Epithelial cell of prostate (primary cell): ENCODE measurements around the gene CPD.
"Not testable (repeated sequence)": the region's sequence is repeated elsewhere in the genome, so short reads cannot be mapped to it uniquely, and the experiment has no call there.

Source experiments
- DNase-seq: peaks from one replicate; pipeline ENCODE4 v3.0.0-alpha.2; 2011; ENCODE audit warnings: low read depth, low spot score
- H3K27ac ChIP-seq: fragments of 450-650 bp; 2 replicates; pipeline ENCODE4 v1.5.1; 2017; ENCODE audit warnings: mild to moderate bottlenecking

CPD gene

DNA sequence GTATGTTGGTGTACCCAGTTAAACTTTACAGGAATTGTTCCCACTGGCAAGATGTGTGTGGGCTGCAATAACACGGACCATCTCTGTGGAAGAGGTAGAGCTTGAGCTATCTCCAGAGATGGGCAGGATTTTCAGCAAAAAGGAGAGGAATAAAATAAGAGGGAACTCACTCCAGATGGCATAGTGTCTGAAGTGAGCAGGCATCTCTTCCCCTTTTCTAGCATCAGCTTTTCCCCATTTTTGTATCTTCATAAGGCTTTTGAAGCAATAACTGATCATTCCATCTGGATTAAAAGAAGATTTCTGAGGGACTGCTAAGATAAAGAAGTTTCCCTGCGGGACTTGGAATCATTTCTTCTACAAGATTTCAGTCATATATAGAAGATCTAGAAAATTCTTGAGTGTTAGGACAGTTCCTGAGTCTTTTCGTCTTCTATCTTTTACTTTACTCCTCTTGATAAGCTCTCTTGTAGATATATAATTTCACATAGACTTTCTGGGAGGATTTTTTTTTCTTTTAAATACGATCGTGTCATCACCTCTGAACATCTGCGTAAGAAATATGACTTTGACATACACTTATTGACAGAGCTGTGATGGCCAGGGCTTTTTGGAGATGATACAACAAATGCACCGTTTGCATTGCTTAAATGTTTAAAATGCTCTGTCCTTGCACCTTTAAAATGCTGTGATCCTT, 2.1 kb downstream of the CPD start:
- no peak for DNase-seq
- no peak overlapping the region for H3K27ac ChIP-seq

DNA sequence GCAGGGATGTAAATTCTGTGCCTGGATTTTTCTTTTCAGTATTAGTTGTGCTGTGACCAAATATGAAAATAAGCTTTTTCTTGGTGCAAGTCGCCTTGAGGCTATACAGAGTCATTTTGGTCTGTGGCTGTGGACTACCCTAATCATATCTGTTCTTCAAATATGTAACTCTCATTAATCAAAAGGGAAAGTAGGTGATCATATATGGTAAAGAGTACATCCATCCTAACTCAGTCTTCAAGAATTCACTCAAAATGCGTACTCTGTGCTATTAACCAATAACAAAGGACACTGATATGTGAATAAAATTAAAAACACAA, 2.6 kb downstream of the CPD start:
- no peak for DNase-seq
- no peak overlapping the region for H3K27ac ChIP-seq

DNA sequence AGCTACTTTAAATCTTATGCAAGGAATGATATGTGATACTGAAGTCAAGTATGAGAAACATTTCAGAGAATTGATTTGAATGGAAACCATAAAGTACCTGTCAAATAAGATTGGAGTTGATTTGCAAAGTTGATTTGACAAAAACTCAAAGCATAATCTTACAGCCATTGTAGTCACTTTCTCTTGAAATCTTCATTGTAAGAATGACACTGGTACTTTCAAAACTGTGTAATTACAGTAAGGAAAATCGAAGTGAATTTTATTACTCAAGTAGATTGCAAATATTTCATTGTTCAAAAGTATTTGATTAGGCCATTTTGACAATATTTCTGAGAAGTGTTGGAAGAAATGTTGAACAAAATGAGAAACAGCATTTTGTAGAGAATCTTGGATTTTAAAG, 3.6 kb downstream of the CPD start:
- H3K27ac ChIP-seq, result no peak overlapping the region
- no peak for DNase-seq

DNA sequence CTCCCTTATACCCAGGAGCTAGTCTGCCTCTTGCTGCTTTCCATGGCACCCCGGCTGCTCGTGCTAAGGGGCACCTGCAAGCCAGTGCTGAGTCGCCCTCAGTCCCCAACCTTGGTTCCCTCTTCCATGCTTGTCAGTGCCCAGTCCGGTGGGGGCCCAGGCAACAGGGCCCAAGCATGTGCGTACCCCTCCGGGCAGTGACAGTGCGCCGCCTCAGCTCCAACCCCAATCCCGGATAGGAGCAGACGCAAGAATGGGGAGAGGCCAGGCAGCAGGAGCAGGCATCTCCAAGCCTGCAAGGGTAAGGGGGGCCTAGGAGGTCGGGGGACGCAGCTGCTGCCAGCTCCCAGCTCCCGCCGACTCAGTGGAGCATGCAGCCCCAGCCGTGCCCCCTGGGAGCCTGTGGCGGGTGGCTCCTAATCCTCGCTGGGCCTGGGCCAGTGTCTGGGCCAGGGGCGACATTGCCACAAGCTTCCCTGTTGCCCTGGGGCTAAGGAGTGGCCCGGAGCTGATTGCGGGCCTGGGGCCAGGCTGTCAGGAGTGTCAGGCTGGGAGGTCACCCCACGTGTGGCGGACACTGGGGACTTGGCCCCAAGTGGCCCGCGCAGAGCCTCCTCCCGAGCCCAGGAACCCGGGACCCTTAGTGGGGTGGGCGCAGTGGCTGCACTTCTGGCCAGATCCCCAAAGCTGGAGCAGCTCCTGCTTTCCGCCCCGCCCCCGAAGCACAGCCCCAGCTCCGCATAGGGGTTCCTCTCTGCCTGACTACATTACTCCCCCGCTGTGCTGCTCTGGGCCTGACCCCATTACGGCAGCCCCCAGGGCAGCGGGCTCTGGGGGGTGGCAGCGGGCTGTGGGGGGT, 9.8 kb downstream of the CPD start:
- no peak for DNase-seq
- H3K27ac ChIP-seq, result no peak overlapping the region

DNA sequence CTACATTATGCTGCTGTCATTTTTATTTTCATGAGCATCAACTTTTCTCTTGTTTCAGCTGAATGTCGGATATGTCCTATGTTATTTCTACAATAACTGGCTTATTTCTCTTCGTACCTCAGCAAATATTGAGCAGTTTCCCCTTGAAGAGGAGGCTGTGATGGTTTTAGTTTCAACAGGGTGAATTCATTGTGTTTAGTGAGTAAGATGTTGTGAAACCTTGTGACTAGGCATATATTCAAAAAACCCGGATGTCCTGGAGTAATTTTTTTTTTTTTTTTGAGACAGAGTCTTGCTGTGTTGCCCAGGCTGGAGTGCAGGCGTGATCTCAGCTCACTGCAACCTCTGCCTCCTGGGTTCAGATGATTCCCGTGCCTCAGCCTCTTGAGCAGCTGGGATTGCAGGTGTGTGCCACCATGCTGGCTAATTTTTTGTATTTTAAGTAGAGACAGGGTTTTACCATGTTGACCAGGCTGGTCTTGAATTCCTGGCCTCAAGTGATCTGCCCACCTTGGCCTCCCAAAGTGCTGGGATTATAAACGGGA, 11.1 kb downstream of the CPD start:
- no peak overlapping the region for H3K27ac ChIP-seq
- no peak for DNase-seq

DNA sequence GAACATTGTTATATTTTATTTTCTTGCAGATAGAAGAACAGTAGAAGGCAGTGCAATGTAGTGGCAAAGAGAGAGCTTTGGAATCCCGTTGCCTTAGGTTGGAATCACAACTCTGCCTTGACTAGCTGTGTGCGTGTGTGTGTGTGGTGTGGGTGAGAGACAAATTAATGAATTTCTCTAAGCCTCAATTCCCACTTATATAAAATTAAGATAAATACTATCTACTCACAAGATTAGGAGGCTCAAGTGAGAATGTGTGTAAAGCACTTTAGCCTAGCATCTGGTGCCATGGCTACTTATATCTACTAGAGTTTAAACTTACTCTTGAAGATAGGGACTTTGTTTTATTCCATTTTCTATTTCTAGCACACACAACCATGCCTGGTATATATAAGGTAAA, 12.8 kb downstream of the CPD start:
- no peak for DNase-seq
- H3K27ac ChIP-seq, result no peak overlapping the region

DNA sequence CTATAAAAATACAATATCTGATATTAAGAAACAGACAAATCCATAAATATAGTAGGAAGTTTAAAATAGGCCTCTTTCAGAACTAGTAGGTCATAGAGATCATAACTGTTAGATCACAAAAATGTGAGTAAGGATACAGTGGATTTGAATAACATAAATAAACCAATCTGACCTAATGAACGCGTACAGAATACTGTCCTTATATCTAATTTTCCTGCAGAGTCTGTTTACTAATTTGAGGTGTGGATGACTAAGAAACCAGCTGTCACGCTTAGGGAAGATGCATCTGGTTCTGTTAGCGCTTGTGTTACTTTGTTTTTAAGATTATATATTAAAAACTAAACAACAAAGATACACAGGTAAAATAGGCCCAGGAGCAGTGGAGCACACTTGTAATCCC, 14.8 kb downstream of the CPD start:
- H3K27ac ChIP-seq, result no peak overlapping the region
- no peak for DNase-seq

DNA sequence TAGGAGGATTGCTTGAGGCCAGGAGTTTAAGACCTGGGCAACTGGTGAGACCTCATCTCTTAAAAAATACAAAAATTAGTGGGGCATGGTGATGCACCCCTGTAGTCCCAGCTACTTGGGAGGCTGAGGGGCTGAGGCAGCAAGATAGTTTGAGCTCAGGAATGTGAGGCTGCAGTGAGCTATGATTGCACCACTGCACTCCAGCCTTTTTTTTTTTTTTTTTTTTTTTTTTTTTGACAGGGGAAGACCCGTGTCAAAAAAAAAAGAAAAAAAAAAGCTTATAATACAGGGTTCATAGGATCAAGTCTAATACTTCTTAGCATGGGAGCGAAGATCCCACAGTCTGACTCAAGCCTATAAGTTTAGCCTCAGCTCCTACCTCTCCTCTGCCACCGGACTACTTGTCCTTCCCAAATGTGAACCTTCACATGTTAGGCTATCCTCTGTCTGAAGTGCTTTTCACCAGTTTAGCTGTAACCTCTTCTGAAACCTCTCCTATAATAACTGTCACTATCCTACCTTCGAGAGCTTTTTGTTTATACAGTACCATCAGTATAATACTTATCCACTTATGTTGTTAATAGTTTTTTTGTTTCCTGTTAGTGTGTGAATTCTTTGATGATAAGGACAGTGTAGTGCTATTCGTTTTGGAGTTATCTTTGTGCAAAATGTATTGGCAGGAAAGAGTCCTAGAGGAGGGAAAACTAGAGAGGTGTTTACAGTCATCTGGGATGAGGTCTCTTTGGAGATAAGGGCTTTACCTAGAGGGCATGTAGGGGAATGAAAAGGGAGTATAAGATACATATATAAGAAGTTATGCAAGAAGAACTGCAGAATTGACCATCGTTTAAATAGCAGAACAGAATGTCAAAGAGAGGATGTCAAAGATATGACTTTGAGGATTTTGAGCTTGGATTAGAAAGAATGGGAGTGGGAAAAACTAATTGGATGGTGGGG, 15.5 kb downstream of the CPD start:
- H3K27ac ChIP-seq, result no peak overlapping the region
- no peak for DNase-seq

DNA sequence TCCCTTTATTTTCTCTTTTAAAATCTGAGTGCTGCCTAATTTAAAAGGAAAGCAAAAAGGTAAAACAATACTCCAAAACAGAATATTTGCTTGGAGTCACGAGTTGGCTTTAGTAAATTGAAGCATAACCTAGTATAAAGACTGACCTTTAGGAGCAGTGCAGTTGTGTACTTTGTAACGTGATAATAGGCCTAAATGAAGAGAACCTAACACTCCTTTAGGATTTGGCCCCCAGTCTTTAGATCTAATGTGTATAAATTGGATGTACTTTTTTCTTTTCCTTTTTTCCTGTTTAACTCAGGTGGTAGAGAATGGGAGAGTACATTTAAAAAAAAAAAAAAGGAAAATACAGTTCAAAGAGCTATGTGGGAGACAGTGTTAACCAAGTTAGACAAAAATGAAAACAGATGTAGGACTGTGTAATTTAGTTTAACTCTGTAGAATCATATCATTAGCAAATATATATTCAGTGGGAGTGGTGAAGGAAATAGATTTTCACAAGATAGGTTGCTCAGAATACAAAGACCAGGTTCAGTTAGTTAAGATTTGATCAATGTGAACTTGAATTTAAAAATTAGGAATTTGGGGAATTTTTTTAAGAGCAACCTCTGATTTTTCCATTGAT, 16.8 kb downstream of the CPD start:
- no peak overlapping the region for H3K27ac ChIP-seq
- no peak for DNase-seq

DNA sequence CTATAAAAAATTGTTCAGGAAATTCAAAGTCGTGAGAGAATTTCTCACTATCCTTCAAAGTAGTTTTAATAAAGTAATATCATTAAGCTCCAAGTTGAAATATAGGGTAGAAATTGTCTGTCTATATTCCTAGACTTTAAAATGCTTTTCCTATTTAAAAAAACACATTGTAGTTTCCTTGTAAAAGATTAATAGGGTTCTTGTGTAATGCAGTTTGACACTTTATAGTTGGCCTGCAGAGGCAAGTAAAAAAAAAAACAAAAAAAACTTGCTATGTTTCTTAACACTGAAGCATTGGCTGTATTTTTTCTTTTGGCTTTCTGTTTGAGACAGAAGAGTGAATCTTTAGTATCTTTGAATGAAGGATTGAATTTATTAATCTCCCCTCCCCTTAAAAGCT, 17.4 kb downstream of the CPD start:
- no peak for DNase-seq
- no peak overlapping the region for H3K27ac ChIP-seq

DNA sequence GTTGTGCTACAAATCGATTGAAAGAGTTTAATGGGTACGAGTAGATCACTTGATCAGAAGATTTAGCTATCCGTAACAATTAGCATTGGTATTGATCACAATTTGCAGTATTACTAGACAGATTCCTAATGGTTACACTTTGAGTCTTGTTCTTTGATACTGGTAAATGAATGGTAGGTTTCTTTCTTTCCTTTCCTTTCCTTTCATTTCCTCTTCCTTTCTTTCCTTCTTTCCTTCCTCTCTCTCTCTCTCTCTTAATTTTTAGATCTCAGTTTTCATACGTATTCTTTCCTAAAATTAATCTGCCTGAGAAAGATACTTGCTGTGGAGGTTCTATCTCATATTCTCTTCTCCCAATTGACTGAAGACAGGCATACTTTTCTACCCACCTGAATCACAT, 17.9 kb downstream of the CPD start:
- no peak for DNase-seq
- H3K27ac ChIP-seq, result no peak overlapping the region

DNA sequence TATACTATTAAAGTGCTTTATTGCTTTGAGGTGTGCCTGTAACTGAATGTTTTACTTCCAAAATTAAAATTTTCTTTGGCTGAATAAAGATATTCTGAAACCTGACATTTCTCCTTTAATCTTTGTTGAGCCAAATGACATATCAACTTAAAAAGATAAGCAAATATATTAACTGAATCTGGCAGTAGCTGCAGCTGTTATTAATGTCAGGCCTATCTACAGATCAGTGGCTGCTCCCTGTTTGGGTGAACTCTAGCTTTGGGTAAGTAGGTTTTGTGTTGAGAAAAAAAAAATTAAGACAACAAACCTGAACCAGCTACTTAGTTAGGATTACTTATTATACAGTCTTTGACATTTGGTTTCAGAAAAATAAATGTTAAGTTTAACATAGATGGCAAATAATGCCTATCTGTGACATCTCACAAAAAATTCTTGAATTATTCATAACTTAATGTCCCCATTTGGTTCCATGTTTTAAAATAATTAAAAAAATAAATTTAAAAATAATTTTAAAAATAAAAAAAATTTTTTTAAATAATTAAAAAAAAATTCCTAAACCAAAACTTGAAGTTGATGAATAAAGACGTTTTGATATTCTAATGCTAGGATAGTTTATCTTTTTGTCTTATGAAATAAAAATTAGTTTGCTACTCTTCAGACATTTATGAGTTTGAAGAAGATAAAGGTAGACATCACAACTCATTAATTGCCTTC, 19.8 kb downstream of the CPD start:
- H3K27ac ChIP-seq, result no peak overlapping the region
- DNase-seq, result no peak

DNA sequence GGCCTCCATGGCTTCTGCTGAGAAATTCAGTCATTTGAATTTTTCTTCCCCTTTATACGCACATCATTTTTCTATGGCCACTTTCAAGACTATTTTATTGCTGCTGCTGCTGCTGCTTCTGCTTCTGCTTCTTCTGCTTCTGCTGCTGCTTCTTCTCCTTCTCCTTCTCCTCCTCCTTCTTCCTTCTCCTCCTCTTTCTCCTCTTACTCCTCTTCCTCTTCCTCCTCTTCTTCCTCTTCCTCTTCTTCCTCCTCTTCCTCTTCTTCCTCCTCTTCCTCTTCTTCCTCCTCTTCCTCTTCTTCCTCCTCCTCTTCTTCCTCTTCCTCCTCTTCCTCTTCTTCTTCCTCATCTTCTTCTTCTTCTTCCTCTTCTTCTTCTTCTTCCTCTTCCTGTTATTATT, 22.4 kb downstream of the CPD start:
- no peak for DNase-seq
- no peak overlapping the region for H3K27ac ChIP-seq

DNA sequence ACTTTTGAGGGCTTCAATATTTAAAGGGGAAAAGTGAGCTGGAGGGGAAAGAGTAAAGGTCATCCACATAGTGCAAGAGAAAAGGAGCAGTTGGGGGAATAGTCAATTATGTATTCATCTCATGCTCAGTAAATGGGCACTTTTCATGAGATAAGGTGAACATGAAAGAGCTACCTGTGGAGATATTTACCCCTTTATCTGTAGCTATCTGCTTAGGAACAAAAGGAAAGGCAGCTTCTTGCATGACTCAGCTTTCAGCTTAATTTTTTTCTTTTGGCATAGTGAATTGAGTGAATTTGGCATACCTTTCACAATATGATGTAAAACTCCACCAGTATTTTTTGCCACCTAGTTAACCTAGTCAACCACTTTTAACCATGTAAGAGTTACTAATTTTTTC, 26.4 kb downstream of the CPD start:
- no peak overlapping the region for H3K27ac ChIP-seq
- DNase-seq, result no peak

DNA sequence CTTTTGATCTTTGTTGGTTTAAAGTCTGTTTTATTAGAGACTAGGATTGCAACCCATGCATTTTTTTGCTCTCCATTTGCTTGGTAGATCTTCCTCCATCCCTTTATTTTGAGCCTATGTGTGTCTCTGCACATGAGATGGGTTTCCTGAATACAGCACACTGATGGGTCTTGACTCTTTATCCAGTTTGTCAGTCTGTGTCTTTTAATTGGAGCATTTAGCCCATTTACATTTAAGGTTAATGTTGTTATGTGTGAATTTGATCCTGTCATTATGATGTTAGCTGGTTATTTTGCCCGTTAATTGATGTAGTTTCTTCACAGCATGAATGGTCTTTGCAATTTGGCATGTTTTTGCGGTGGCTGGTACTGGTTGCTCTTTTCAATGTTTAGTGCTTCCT, 31.9 kb downstream of the CPD start:
- not testable (repeated sequence) for DNase-seq, H3K27ac ChIP-seq

DNA sequence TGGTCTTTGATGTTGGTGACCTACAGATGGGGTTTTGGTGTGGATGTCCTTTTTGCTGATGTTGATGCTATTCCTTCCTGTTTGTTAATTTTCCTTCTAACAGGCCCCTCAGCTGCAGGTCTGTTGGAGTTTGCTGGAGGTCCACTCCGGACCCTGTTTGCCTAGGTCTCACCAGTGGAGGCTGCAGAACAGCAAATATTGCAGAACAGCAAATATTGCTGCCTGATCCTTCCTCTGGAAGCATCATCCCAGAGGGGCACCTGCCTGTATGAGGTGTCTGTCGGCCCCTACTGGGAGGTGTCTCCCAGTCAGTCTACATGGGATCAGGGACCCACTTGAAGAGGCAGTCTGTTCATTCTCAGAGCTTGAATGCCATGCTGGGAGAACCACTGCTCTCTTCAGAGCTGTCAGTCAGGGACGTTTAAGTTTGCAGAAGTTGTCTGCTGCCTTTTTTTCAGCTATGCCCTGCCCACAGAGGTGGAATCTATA, 33.3 kb downstream of the CPD start:
- not testable (repeated sequence) for DNase-seq

DNA sequence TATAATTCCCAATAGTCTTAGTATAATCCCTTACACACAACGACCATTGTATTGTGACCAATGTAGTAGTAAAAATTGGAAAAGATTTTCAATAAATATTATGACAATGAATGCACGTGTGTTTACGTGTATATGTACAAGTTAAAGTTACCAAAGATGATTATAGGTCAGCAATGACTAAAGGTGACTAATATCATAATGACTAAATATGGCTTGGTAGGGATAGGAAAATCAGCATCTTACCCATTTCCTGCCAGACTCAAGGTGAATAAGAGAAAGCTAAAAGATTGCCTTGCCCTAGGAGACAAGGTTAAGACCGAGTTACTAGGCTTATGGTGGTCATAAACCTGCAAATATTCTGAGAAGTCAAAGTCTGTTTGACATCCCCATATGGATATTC, 34.4 kb downstream of the CPD start:
- DNase-seq, result peak; percentile 14
- no peak overlapping the region for H3K27ac ChIP-seq

More for the DNA sequence above, 33.3 kb downstream of the CPD start:
- H3K27ac ChIP-seq, result not testable (repeated sequence)

DNA sequence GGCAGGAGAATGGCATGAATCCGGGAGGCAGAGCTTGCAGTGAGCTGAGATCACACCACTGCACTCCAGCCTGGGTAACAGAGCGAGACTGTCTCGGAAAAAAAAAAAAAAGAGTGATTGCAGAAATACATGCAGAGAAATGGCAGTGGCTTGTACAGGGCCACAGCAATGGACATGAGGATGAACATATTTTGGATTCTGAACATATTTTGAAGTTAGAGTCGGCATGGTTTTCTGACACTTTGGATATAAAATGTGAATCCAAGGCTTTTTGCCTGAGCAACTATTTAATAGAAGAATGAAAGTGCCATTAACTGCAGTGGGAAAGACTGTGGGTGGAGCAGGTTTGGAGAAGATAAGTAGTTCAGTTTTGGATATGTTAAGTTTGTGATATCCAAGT, 35.8 kb downstream of the CPD start:
- no peak overlapping the region for H3K27ac ChIP-seq
- DNase-seq, result no peak

DNA sequence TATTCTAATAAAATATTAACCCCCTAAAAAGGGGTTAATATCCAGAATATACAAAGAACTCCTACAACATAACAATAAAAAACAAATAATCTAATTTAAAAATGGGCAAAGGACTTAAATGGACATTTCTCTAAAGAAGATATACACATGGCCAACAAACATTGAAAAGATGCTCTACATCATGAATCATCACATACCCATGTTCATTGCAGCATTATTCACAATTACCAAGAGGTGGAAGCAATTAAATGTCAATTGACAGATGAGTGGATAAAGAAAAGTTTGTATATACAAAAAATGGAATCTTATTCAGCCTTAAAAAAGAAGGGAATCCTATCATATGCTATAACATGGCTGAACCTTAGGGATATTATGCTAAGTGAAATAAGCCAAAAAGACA, 36.8 kb downstream of the CPD start:
- no peak overlapping the region for H3K27ac ChIP-seq
- DNase-seq, result no peak
